Fibroblast of the aortic adventitia (primary cell): ENCODE data around the gene BEX5. TPM values are rescaled to one million over a fixed set of nuclear protein-coding genes. Genes with fewer than 3 reads are reported as not detected.
"Not testable (repeated sequence)": the region's sequence is repeated elsewhere in the genome, so short reads cannot be mapped to it uniquely, and the experiment has no call there.

Source experiments
- DNase-seq: peaks from one replicate; pipeline ENCODE4 v3.0.0-alpha.2; 2010; ENCODE audit warnings: low read depth
- H3K4me3 ChIP-seq: 2 replicates; pipeline ENCODE4 v1.5.1; 2011; ENCODE audit warnings: low read depth, mild to moderate bottlenecking, control low read depth, low read length, moderate library complexity
- CTCF ChIP-seq: IDR thresholded peaks from 2 replicates; pipeline ENCODE4 v1.5.1; 2011; ENCODE audit warnings: mild to moderate bottlenecking, low read length, control low read depth, inconsistent platforms; ENCODE audit not compliant: insufficient read depth
- total RNA-seq: library from RNA; depleted of rRNA; stranded (reverse); fragments of >200 nt; gene quantifications from 2 replicates; pipeline ENCODE4 v1.2.3, GENCODE V29; 2012; ENCODE audit warnings: low replicate concordance

The BEX5 gene
- total RNA-seq, 1 donor: 0.09 TPM

GRCh38 chrX:102129473-102129872 lies 26.3 kb downstream of the BEX5 start:
- peak; percentile 11 for DNase-seq
- peak; percentile 47 for TF ChIP-seq CTCF
- no peak overlapping the region for H3K4me3 ChIP-seq

- no peak for TF ChIP-seq CTCF
- DNase-seq: no peak
- H3K4me3 ChIP-seq: no peak overlapping the region
Observed at GRCh38 chrX:102126863-102127262, 28.9 kb downstream of the BEX5 start.

- not testable (repeated sequence) for H3K4me3 ChIP-seq, DNase-seq
Observed at GRCh38 chrX:102126080-102126818, 29.5 kb downstream of the BEX5 start.

- not testable (repeated sequence) for DNase-seq, H3K4me3 ChIP-seq
Observed at GRCh38 chrX:102125436-102125835, 30.3 kb downstream of the BEX5 start, which contains the start of gene TCEAL2. Gene TCEAL2, plus strand, starts transcription at chrX:102125679. Its CDS starts 1,152 bp downstream, at chrX:102126831.

GRCh38 chrX:102125014-102125413 lies 30.8 kb downstream of the BEX5 start:
- DNase-seq, H3K4me3 ChIP-seq: not testable (repeated sequence)

GRCh38 chrX:102115748-102116147 lies 40.0 kb downstream of the BEX5 start:
- no peak for DNase-seq
- TF ChIP-seq CTCF: no peak
- no peak overlapping the region for H3K4me3 ChIP-seq

GRCh38 chrX:102113367-102113766 lies 42.4 kb downstream of the BEX5 start:
- no peak overlapping the region for H3K4me3 ChIP-seq
- DNase-seq: no peak
- TF ChIP-seq CTCF: no peak

Other genes with a start within 250 kb of the BEX5 start
- gene ZMAT1, start 223.9 kb downstream of the BEX5 start, total RNA-seq: 0.08 and 0.18 TPM in 2 replicates
- gene TCEAL2, start 30.3 kb downstream of the BEX5 start, total RNA-seq: not detected in 2 replicates
- gene TCEAL6, start 13.5 kb downstream of the BEX5 start, total RNA-seq: not detected in 2 replicates
- not detected in 2 replicates for gene TCP11X1, start 59.3 kb upstream of the BEX5 start, total RNA-seq
- gene NXF2, start 91.2 kb upstream of the BEX5 start, total RNA-seq: not detected in 2 replicates